ENCODE measurements around the gene SERINC1. TPM values are rescaled to one million over a fixed set of nuclear protein-coding genes. Genes with fewer than 3 reads are reported as not detected.

Gene SERINC1
- total and polyA plus RNA-seq, 7 experiments from 2014 or later, result 63.7 to 141 (median 130) TPM

GRCh38 chr6:122406187-122406586, 65.4 kb downstream of the SERINC1 start:
- ATAC-seq (no peak), DNase-seq (no peak)
- Mint-ChIP-seq H3K36me3 (peaks cover 4 to 19% (median 15%) of the 10 kb centered on the region in 5 donors), H3K27me3 (no peaks in the 10 kb centered on the region), H3K4me1 (peaks cover 60 to 100% (median 96%) of the 10 kb centered on the region in 7 donors), H3K27ac (peak overlapping the region in 8 of 9 donors; percentile 25 to 98 (median 88)), H3K4me3 (peak overlapping the region in 7 of 10 donors; percentile 2 to 89 (median 26)), H3K9me3 (peaks cover 0 to 15% (median 1%) of the 10 kb centered on the region in 11 donors)
- ChIA-PET CTCF (no interaction called here), POLR2A (interaction anchor here (0.7 kb wide), 1 partner anchor 56 kb away, joined by 3 read pairs; no protein-coding TSS in a partner anchor)
- Histone ChIP-seq H3K4me3 (ENCODE audit: low read length) (no peak overlapping the region), H3K9me3 (ENCODE audit: control insufficient read depth in 2 of 3, low read length in 3 of 3) (no peaks in the 10 kb centered on the region), H3K27me3 (ENCODE audit: control insufficient read depth in 2 of 2, insufficient read depth in 2 of 2, low read length in 2 of 2) (no peaks in the 10 kb centered on the region), H3K36me3 (ENCODE audit: control insufficient read depth in 2 of 3, insufficient read depth in 3 of 3, low read length in 3 of 3) (no peaks in the 10 kb centered on the region), H3K27ac (ENCODE audit: low read depth, low read length) (no peak overlapping the region), H3K4me1 (ENCODE audit: control insufficient read depth in 2 of 2, insufficient read depth in 2 of 2, low read length in 2 of 2) (peaks cover 10 to 57% of the 10 kb centered on the region in 2 donors)
- intact Hi-C loops (cut with micrococcal nuclease), result loop anchor here in 1 of 2 donors (10.0 kb wide), 1 partner anchor 209 kb away; the partner anchor contains the start of gene PKIB

- Mint-ChIP-seq H3K4me3 (peak overlapping the region in 2 of 10 donors; percentile 21 to 89), H3K9me3 (peaks cover 0 to 13% (median 0%) of the 10 kb centered on the region in 11 donors), H3K27me3 (no peaks in the 10 kb centered on the region), H3K36me3 (peaks cover 4 to 18% (median 13%) of the 10 kb centered on the region in 5 donors), H3K27ac (peak overlapping the region in 5 of 9 donors; percentile 22 to 98 (median 88)), H3K4me1 (peaks cover 64 to 100% (median 96%) of the 10 kb centered on the region in 7 donors)
- H3K27me3 ChIP-seq (ENCODE audit: control insufficient read depth in 2 of 2, insufficient read depth in 2 of 2, low read length in 2 of 2), result no peaks in the 10 kb centered on the region
- no peak overlapping the region for H3K27ac ChIP-seq (ENCODE audit: low read depth, low read length)
- intact Hi-C loops (cut with micrococcal nuclease), result loop anchor here in 1 of 2 donors (10.0 kb wide), 1 partner anchor 209 kb away; the partner anchor contains the start of gene PKIB
- no peaks in the 10 kb centered on the region for H3K9me3 ChIP-seq (ENCODE audit: control insufficient read depth in 2 of 3, low read length in 3 of 3)
- H3K4me1 ChIP-seq (ENCODE audit: control insufficient read depth in 2 of 2, insufficient read depth in 2 of 2, low read length in 2 of 2), result peaks cover 17 to 57% of the 10 kb centered on the region in 2 donors
- ChIA-PET CTCF (interaction anchor here (0.6 to 0.7 kb wide), 2 partner anchors 8 to 125 kb away, joined by 3 read pairs; no protein-coding TSS in a partner anchor), POLR2A (interaction anchor here (3.1 kb wide), 1 partner anchor 66 kb away, joined by 9 read pairs; the partner anchor contains the start of gene SERINC1)
- DNase-seq (no peak), ATAC-seq (no peak)
- H3K4me3 ChIP-seq (ENCODE audit: low read length), result no peak overlapping the region
- no peaks in the 10 kb centered on the region for H3K36me3 ChIP-seq (ENCODE audit: control insufficient read depth in 2 of 3, insufficient read depth in 3 of 3, low read length in 3 of 3)
These were observed 66.2 kb downstream of the SERINC1 start for GRCh38 chr6:122405417-122405816.

- Mint-ChIP-seq H3K27ac (peak overlapping the region in 5 of 9 donors; percentile 6 to 67 (median 50)), H3K27me3 (no peaks in the 10 kb centered on the region), H3K4me3 (peak overlapping the region in 5 of 10 donors; percentile 8 to 89 (median 32)), H3K9me3 (peaks cover 0 to 13% (median 0%) of the 10 kb centered on the region in 11 donors), H3K36me3 (peaks cover 4 to 18% (median 13%) of the 10 kb centered on the region in 5 donors), H3K4me1 (peaks cover 61 to 90% (median 87%) of the 10 kb centered on the region in 7 donors)
- POLR2A ChIA-PET, result interaction anchor here (3.1 kb wide), 1 partner anchor 67 kb away, joined by 9 read pairs; the partner anchor contains the start of gene SERINC1
- H3K4me1 ChIP-seq (ENCODE audit: control insufficient read depth in 2 of 2, insufficient read depth in 2 of 2, low read length in 2 of 2), result peaks cover 19 to 50% of the 10 kb centered on the region in 2 donors
- no peak overlapping the region for H3K4me3 ChIP-seq (ENCODE audit: low read length)
- no peaks in the 10 kb centered on the region for H3K27me3 ChIP-seq (ENCODE audit: control insufficient read depth in 2 of 2, insufficient read depth in 2 of 2, low read length in 2 of 2)
- DNase-seq (no peak), ATAC-seq (no peak)
- H3K36me3 ChIP-seq (ENCODE audit: control insufficient read depth in 2 of 3, insufficient read depth in 3 of 3, low read length in 3 of 3), result peaks cover 0 to 3% (median 0%) of the 10 kb centered on the region in 3 experiments
- H3K9me3 ChIP-seq (ENCODE audit: control insufficient read depth in 2 of 3, low read length in 3 of 3), result no peaks in the 10 kb centered on the region
- CTCF ChIA-PET, result interaction anchor here (1.1 kb wide), 1 partner anchor 63 kb away, joined by 3 read pairs; no protein-coding TSS in a partner anchor
- H3K27ac ChIP-seq (ENCODE audit: low read depth, low read length), result no peak overlapping the region
- intact Hi-C loops (cut with micrococcal nuclease), result loop anchor here in 1 of 2 donors (10.0 kb wide), 1 partner anchor 210 kb away; the partner anchor contains the start of gene PKIB
These were observed 67.2 kb downstream of the SERINC1 start for GRCh38 chr6:122404444-122404843.

GRCh38 chr6:122401104-122401503, 70.5 kb downstream of the SERINC1 start:
- DNase-seq, result no peak
- peak overlapping the region; percentile 89 to 100 (median 99) for H3K4me3 Mint-ChIP-seq
- intact Hi-C loops (cut with micrococcal nuclease), result loop anchor here in 1 of 2 donors (10.0 kb wide), 1 partner anchor 214 kb away; the partner anchor contains the start of gene PKIB
- no peaks in the 10 kb centered on the region for H3K27me3 Mint-ChIP-seq
- peak overlapping the region; percentile 87 for H3K27ac ChIP-seq (ENCODE audit: low read depth, low read length)
- no peaks in the 10 kb centered on the region for H3K27me3 ChIP-seq (ENCODE audit: control insufficient read depth in 2 of 2, insufficient read depth in 2 of 2, low read length in 2 of 2)
- ChIA-PET POLR2A (interaction anchor here (1.2 to 2.1 kb wide), 2 partner anchors 13 to 70 kb away, joined by 5 to 9 read pairs; partner anchors contain the start of gene SERINC1), CTCF (no interaction called here)
- H3K4me1 Mint-ChIP-seq, result peaks cover 39 to 65% (median 57%) of the 10 kb centered on the region in 7 donors
- ATAC-seq, result no peak
- peaks cover 13 to 38% of the 10 kb centered on the region in 2 donors for H3K4me1 ChIP-seq (ENCODE audit: control insufficient read depth in 2 of 2, insufficient read depth in 2 of 2, low read length in 2 of 2)
- H3K4me3 ChIP-seq (ENCODE audit: low read length), result peak overlapping the region; percentile 90
- H3K36me3 Mint-ChIP-seq, result peaks cover 0 to 11% (median 3%) of the 10 kb centered on the region in 5 donors
- no peaks in the 10 kb centered on the region for H3K9me3 ChIP-seq (ENCODE audit: control insufficient read depth in 2 of 3, low read length in 3 of 3)
- peaks cover 0 to 3% (median 0%) of the 10 kb centered on the region in 3 experiments for H3K36me3 ChIP-seq (ENCODE audit: control insufficient read depth in 2 of 3, insufficient read depth in 3 of 3, low read length in 3 of 3)
- peak overlapping the region; percentile 3 to 98 (median 95) for H3K27ac Mint-ChIP-seq
- peaks cover 0 to 2% (median 0%) of the 10 kb centered on the region in 11 donors for H3K9me3 Mint-ChIP-seq

GRCh38 chr6:122400462-122401089, 71.0 kb downstream of the SERINC1 start:
- no peak for DNase-seq
- Mint-ChIP-seq H3K27me3 (no peaks in the 10 kb centered on the region), H3K4me1 (peaks cover 34 to 61% (median 52%) of the 10 kb centered on the region in 7 donors), H3K4me3 (peak overlapping the region; percentile 89 to 100 (median 99)), H3K27ac (peak overlapping the region; percentile 53 to 98 (median 95)), H3K9me3 (peaks cover 0 to 1% (median 0%) of the 10 kb centered on the region in 11 donors), H3K36me3 (peaks cover 0 to 6% (median 0%) of the 10 kb centered on the region in 5 donors)
- no peaks in the 10 kb centered on the region for H3K9me3 ChIP-seq (ENCODE audit: control insufficient read depth in 2 of 3, low read length in 3 of 3)
- intact Hi-C loops (cut with micrococcal nuclease), result loop anchor here in 1 of 2 donors (1.0 to 10.0 kb wide), 2 partner anchors 8 to 214 kb away; partner anchors contain the start of gene PKIB
- CTCF ChIA-PET, result no interaction called here
- H3K27ac ChIP-seq (ENCODE audit: low read depth, low read length), result peak overlapping the region; percentile 87
- peaks cover 13 to 33% of the 10 kb centered on the region in 2 donors for H3K4me1 ChIP-seq (ENCODE audit: control insufficient read depth in 2 of 2, insufficient read depth in 2 of 2, low read length in 2 of 2)
- H3K27me3 ChIP-seq (ENCODE audit: control insufficient read depth in 2 of 2, insufficient read depth in 2 of 2, low read length in 2 of 2), result no peaks in the 10 kb centered on the region
- no peak for ATAC-seq
- H3K36me3 ChIP-seq (ENCODE audit: control insufficient read depth in 2 of 3, insufficient read depth in 3 of 3, low read length in 3 of 3), result peaks cover 0 to 3% (median 0%) of the 10 kb centered on the region in 3 experiments
- POLR2A ChIA-PET, result interaction anchor here (2.1 kb wide), 1 partner anchor 13 kb away, joined by 9 read pairs; no protein-coding TSS in a partner anchor
- peak overlapping the region; percentile 90 for H3K4me3 ChIP-seq (ENCODE audit: low read length)

GRCh38 chr6:122400121-122400450, 71.5 kb downstream of the SERINC1 start:
- Mint-ChIP-seq H3K4me1 (peaks cover 33 to 59% (median 48%) of the 10 kb centered on the region in 7 donors), H3K4me3 (peak overlapping the region; percentile 89 to 100 (median 99))
- H3K27ac ChIP-seq (ENCODE audit: low read depth, low read length), result peak overlapping the region; percentile 87

More at GRCh38 chr6:122400121-122400450, 71.5 kb downstream of the SERINC1 start:
- Histone ChIP-seq H3K36me3 (ENCODE audit: control insufficient read depth in 2 of 3, insufficient read depth in 3 of 3, low read length in 3 of 3) (peaks cover 0 to 3% (median 0%) of the 10 kb centered on the region in 3 experiments), H3K4me1 (ENCODE audit: control insufficient read depth in 2 of 2, insufficient read depth in 2 of 2, low read length in 2 of 2) (peaks cover 13 to 28% of the 10 kb centered on the region in 2 donors), H3K9me3 (ENCODE audit: control insufficient read depth in 2 of 3, low read length in 3 of 3) (no peaks in the 10 kb centered on the region), H3K27me3 (ENCODE audit: control insufficient read depth in 2 of 2, insufficient read depth in 2 of 2, low read length in 2 of 2) (no peaks in the 10 kb centered on the region), H3K4me3 (ENCODE audit: low read length) (peak overlapping the region; percentile 90)
- Mint-ChIP-seq H3K27ac (peak overlapping the region; percentile 93 to 98 (median 97)), H3K27me3 (no peaks in the 10 kb centered on the region), H3K36me3 (peaks cover 0 to 6% (median 0%) of the 10 kb centered on the region in 5 donors), H3K9me3 (peaks cover 0 to 1% (median 0%) of the 10 kb centered on the region in 11 donors)
- ChIA-PET CTCF (interaction anchor here (1.1 to 1.3 kb wide), 2 partner anchors 8 to 72 kb away, joined by 3 read pairs; partner anchors contain the start of gene SERINC1), POLR2A (interaction anchor here (1.2 to 1.5 kb wide), 5 partner anchors 7 to 71 kb away, joined by 3 to 11 read pairs (median 5); partner anchors contain the start of gene SERINC1)
- DNase-seq (no peak), ATAC-seq (no peak)
- intact Hi-C loops (cut with micrococcal nuclease), result loop anchor here in 1 of 2 donors (1.0 to 10.0 kb wide), 2 partner anchors 8 to 215 kb away; partner anchors contain the start of gene PKIB

Measured in naive thymus-derived CD4-positive, alpha-beta T cell (primary cell).